ENCODE data around the gene RREB1.

The RREB1 gene

GRCh38 chr6:7239590-7239948 lies 131.8 kb downstream of the RREB1 start:
- in situ Hi-C loops (cut with MboI; ENCODE audit: low sequenced_read_pairs), result no loop called here

- in situ Hi-C loops (cut with MboI; ENCODE audit: low sequenced_read_pairs), result no loop called here
These were observed 132.6 kb downstream of the RREB1 start for GRCh38 chr6:7240351-7240750.

GRCh38 chr6:7241160-7241559 lies 133.4 kb downstream of the RREB1 start:
- in situ Hi-C loops (cut with MboI; ENCODE audit: low sequenced_read_pairs), result no loop called here

GRCh38 chr6:7241709-7242645 lies 134.2 kb downstream of the RREB1 start:
- in situ Hi-C loops (cut with MboI; ENCODE audit: low sequenced_read_pairs), result no loop called here

- in situ Hi-C loops (cut with MboI; ENCODE audit: low sequenced_read_pairs), result no loop called here
These were observed 135.0 kb downstream of the RREB1 start for GRCh38 chr6:7242835-7243178.

GRCh38 chr6:7243179-7243981 lies 135.6 kb downstream of the RREB1 start:
- in situ Hi-C loops (cut with MboI; ENCODE audit: low sequenced_read_pairs), result no loop called here

GRCh38 chr6:7245668-7246393 lies 138.1 kb downstream of the RREB1 start:
- in situ Hi-C loops (cut with MboI; ENCODE audit: low sequenced_read_pairs), result no loop called here

GRCh38 chr6:7246401-7247178 lies 138.8 kb downstream of the RREB1 start:
- in situ Hi-C loops (cut with MboI; ENCODE audit: low sequenced_read_pairs), result no loop called here

- in situ Hi-C loops (cut with MboI; ENCODE audit: low sequenced_read_pairs), result no loop called here
These were observed 139.4 kb downstream of the RREB1 start for GRCh38 chr6:7247179-7247456.

GRCh38 chr6:7247828-7248227 lies 140.1 kb downstream of the RREB1 start:
- in situ Hi-C loops (cut with MboI; ENCODE audit: low sequenced_read_pairs), result no loop called here

- in situ Hi-C loops (cut with MboI; ENCODE audit: low sequenced_read_pairs), result no loop called here
These were observed 141.6 kb downstream of the RREB1 start for GRCh38 chr6:7249391-7249790.

- in situ Hi-C loops (cut with MboI; ENCODE audit: low sequenced_read_pairs), result loop anchor here (25.0 kb wide), 1 partner anchor 362 kb away; no protein-coding TSS in a partner anchor
These were observed 142.3 kb downstream of the RREB1 start for GRCh38 chr6:7249946-7250643.

GRCh38 chr6:7250812-7251211 lies 143.1 kb downstream of the RREB1 start:
- in situ Hi-C loops (cut with MboI; ENCODE audit: low sequenced_read_pairs), result loop anchor here (25.0 kb wide), 1 partner anchor 361 kb away; no protein-coding TSS in a partner anchor

- in situ Hi-C loops (cut with MboI; ENCODE audit: low sequenced_read_pairs), result loop anchor here (25.0 kb wide), 1 partner anchor 361 kb away; no protein-coding TSS in a partner anchor
These were observed 144.0 kb downstream of the RREB1 start for GRCh38 chr6:7251646-7252260.

- in situ Hi-C loops (cut with MboI; ENCODE audit: low sequenced_read_pairs), result loop anchor here (25.0 kb wide), 1 partner anchor 360 kb away; no protein-coding TSS in a partner anchor
These were observed 144.6 kb downstream of the RREB1 start for GRCh38 chr6:7252390-7252789.

- in situ Hi-C loops (cut with MboI; ENCODE audit: low sequenced_read_pairs), result loop anchor here (25.0 kb wide), 1 partner anchor 357 kb away; no protein-coding TSS in a partner anchor
These were observed 147.4 kb downstream of the RREB1 start for GRCh38 chr6:7254980-7255835.

GRCh38 chr6:7255918-7256317 lies 148.2 kb downstream of the RREB1 start:
- in situ Hi-C loops (cut with MboI; ENCODE audit: low sequenced_read_pairs), result loop anchor here (25.0 kb wide), 1 partner anchor 356 kb away; no protein-coding TSS in a partner anchor

- in situ Hi-C loops (cut with MboI; ENCODE audit: low sequenced_read_pairs), result loop anchor here (25.0 kb wide), 1 partner anchor 356 kb away; no protein-coding TSS in a partner anchor
These were observed 149.0 kb downstream of the RREB1 start for GRCh38 chr6:7256785-7257184.

Data from HL-60/S4 treated with retinoic acid at 250 ng/mL for 4 days and 3 days (cell line).